Vagina (tissue), 2 donors: Measurements from ENCODE around the gene APBA1. TPM values are rescaled to one million over a fixed set of nuclear protein-coding genes. Genes with fewer than 3 reads are reported as not detected.

Experiments used
- DNase-seq, 2 donors: peaks; one replicate each; pipeline ENCODE4 v3.0.0-alpha.2; 2017; ENCODE audit errors: extremely low spot score in 2 of 2
- H3K27ac ChIP-seq: fragments of 200-600 bp; sonication (generic); one replicate; pipeline ENCODE4 v1.5.1; 2019
- H3K27me3 ChIP-seq: fragments of 200-600 bp; sonication (generic); one replicate; pipeline ENCODE4 v1.5.1; 2019
- H3K36me3 ChIP-seq, 2 donors: fragments of 200-600 bp; sonication (generic); one replicate each; pipeline ENCODE4 v1.5.1; 2017 to 2019
- H3K4me1 ChIP-seq: fragments of 200-600 bp; sonication (generic); one replicate; pipeline ENCODE4 v1.5.1; 2019
- H3K4me3 ChIP-seq, 2 donors: fragments of 200-600 bp; sonication (generic); 1 replicate in 1 of 2; 2 replicates in 1 of 2; pipeline ENCODE4 v1.5.1; 2016 to 2019
- H3K9me3 ChIP-seq: fragments of 200-600 bp; sonication (generic); one replicate; pipeline ENCODE4 v1.5.1; 2019
- CTCF ChIP-seq, 3 experiments: fragments of 450-650 bp in 2 of 3; fragments of 200-600 bp in 1 of 3; sonication (generic) in 1 of 3; IDR thresholded peaks; one replicate each; pipeline ENCODE4 v1.5.1; 2017 to 2019; ENCODE audit warnings: antibody characterized with exemption in 3 of 3, mild to moderate bottlenecking in 2 of 3, moderate library complexity in 2 of 3
- POLR2A ChIP-seq, 2 donors: fragments of 450-650 bp; IDR thresholded peaks; one replicate each; pipeline ENCODE4 v1.6.1; 2017; ENCODE audit warnings: antibody characterized with exemption in 2 of 2, mild to moderate bottlenecking in 2 of 2, moderate library complexity in 2 of 2
- POLR2AphosphoS5 ChIP-seq, 2 donors: sonication (generic); formaldehyde crosslinking; IDR thresholded peaks; one replicate each; pipeline ENCODE4 v1.9.0; 2017; ENCODE audit warnings: antibody characterized with exemption in 2 of 2, mild to moderate bottlenecking in 2 of 2, low read depth in 1 of 2; ENCODE audit not compliant: insufficient read depth in 1 of 2
- intact Hi-C: fragments of 100-400 bp; cut with DNase I; formaldehyde crosslinking; loops from one replicate; pipeline ENCODE4 v1.15.1; 2023
- total RNA-seq: library from RNA; depleted of rRNA; stranded (reverse); fragments of >200 nt; gene quantifications from one replicate; pipeline ENCODE4 v1.2.3, GENCODE V29; 2016

APBA1 gene
- total RNA-seq, 1 donor from 2014 or later = 13.3 TPM

GRCh38 chr9:69647804-69648203 lies 24.4 kb downstream of the APBA1 start:
- Histone ChIP-seq H3K27ac (no peak overlapping the region), H3K27me3 (no peaks in the 10 kb centered on the region), H3K36me3 (no peaks in the 10 kb centered on the region), H3K4me3 (no peak overlapping the region), H3K4me1 (peaks cover 6% of the 10 kb centered on the region), H3K9me3 (no peaks in the 10 kb centered on the region)
- no peak for DNase-seq
- no peak for TF ChIP-seq POLR2AphosphoS5 (IDR thresholded peaks at IDR 0.05; ENCODE audit: insufficient read depth in 1 of 2, low read depth in 1 of 2)
- TF ChIP-seq POLR2A (IDR thresholded peaks at IDR 0.05) = no peak
- no peak for TF ChIP-seq CTCF (IDR thresholded peaks at IDR 0.05)
- intact Hi-C loops = no loop called here

GRCh38 chr9:69646810-69647209 lies 25.4 kb downstream of the APBA1 start:
- Histone ChIP-seq H3K9me3 (no peaks in the 10 kb centered on the region), H3K27me3 (no peaks in the 10 kb centered on the region), H3K4me3 (no peak overlapping the region), H3K36me3 (no peaks in the 10 kb centered on the region), H3K27ac (no peak overlapping the region), H3K4me1 (peaks cover 6% of the 10 kb centered on the region)
- no peak for TF ChIP-seq POLR2AphosphoS5 (IDR thresholded peaks at IDR 0.05; ENCODE audit: insufficient read depth in 1 of 2, low read depth in 1 of 2)
- TF ChIP-seq POLR2A (IDR thresholded peaks at IDR 0.05) = no peak
- TF ChIP-seq CTCF (IDR thresholded peaks at IDR 0.05) = no peak
- intact Hi-C loops = no loop called here
- DNase-seq = no peak

- no peaks in the 10 kb centered on the region for H3K36me3 ChIP-seq
- H3K4me1 ChIP-seq = peaks cover 6% of the 10 kb centered on the region
- no peak overlapping the region for H3K27ac ChIP-seq
- no peaks in the 10 kb centered on the region for H3K9me3 ChIP-seq
- intact Hi-C loops = no loop called here
- H3K4me3 ChIP-seq = no peak overlapping the region
- H3K27me3 ChIP-seq = no peaks in the 10 kb centered on the region
- no peak for DNase-seq
- TF ChIP-seq POLR2A (IDR thresholded peaks at IDR 0.05) (no peak), CTCF (IDR thresholded peaks at IDR 0.05) (no peak), POLR2AphosphoS5 (IDR thresholded peaks at IDR 0.05; ENCODE audit: insufficient read depth in 1 of 2, low read depth in 1 of 2) (no peak)
Observed at GRCh38 chr9:69645488-69645887, 26.7 kb downstream of the APBA1 start.

- intact Hi-C loops = no loop called here
- H3K27ac ChIP-seq = no peak overlapping the region
- TF ChIP-seq POLR2A (IDR thresholded peaks at IDR 0.05) (no peak), POLR2AphosphoS5 (IDR thresholded peaks at IDR 0.05; ENCODE audit: insufficient read depth in 1 of 2, low read depth in 1 of 2) (no peak), CTCF (IDR thresholded peaks at IDR 0.05) (no peak)
- no peaks in the 10 kb centered on the region for H3K9me3 ChIP-seq
- DNase-seq = no peak
- no peaks in the 10 kb centered on the region for H3K36me3 ChIP-seq
- peaks cover 7% of the 10 kb centered on the region for H3K4me1 ChIP-seq
- H3K27me3 ChIP-seq = no peaks in the 10 kb centered on the region
- no peak overlapping the region for H3K4me3 ChIP-seq
Observed at GRCh38 chr9:69643098-69643497, 29.1 kb downstream of the APBA1 start.

- H3K4me3 ChIP-seq = no peak overlapping the region
- no peak for TF ChIP-seq POLR2AphosphoS5 (IDR thresholded peaks at IDR 0.05; ENCODE audit: insufficient read depth in 1 of 2, low read depth in 1 of 2)
- no peak for TF ChIP-seq POLR2A (IDR thresholded peaks at IDR 0.05)
- TF ChIP-seq CTCF (IDR thresholded peaks at IDR 0.05) = no peak
- no peak for DNase-seq
- no peaks in the 10 kb centered on the region for H3K9me3 ChIP-seq
- intact Hi-C loops = no loop called here
- no peaks in the 10 kb centered on the region for H3K36me3 ChIP-seq
- no peaks in the 10 kb centered on the region for H3K27me3 ChIP-seq
- peaks cover 7% of the 10 kb centered on the region for H3K4me1 ChIP-seq
- no peak overlapping the region for H3K27ac ChIP-seq
Observed at GRCh38 chr9:69637817-69638200, 34.4 kb downstream of the APBA1 start.
